Measurements from ENCODE around the gene SFRP5.

DNA sequence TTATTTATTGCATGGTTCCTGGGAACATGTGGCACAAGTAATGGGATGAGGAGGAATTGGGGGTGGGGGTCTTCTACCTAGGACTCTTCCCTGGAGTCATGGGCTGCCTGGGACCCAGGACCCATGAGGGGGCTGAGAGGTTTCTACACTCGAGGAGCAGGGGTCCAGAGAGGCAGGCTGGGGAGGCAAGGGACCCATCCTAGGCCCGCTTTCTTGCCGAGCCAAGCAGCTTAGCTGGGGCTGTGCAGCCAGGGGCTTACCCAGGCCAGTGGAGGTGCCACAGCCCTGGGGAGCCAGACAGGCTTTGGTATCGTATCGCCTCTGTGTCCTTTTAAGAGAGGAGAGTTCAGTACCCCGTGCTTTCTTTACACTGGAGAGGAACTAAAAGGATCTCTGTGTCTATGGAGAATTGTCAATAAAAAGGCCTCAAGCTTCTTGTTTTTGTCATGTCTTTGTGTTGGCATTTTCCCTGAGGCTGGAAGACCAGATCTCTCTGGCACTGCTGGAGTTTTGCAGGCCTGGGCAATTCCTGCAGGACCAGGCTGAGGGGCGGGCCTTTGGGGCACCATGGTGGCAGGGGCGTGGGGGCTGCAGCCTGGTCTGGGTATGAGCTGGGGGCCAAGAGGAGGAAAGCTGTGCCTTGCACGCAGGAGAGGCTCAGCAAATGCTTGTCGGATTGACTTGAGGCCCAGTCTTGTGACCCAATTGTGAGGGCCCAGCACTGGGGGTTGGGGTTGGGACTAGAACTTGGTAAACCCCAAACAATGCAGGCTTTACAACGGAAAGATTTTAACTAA, 11.1 kb downstream of the SFRP5 start:
- no peak for TF ChIP-seq EP300 (IDR thresholded peaks at IDR 0.05)
- no peak for TF ChIP-seq CTCF (IDR thresholded peaks at IDR 0.05)
- no peak for TF ChIP-seq POLR2A (IDR thresholded peaks at IDR 0.05)
- TF ChIP-seq POLR2AphosphoS5 (IDR thresholded peaks at IDR 0.05): no peak

Data from gastroesophageal sphincter (tissue), 3 donors.